Activated T-cell treated with anti-CD3 and anti-CD28 coated beads, Interleukin-2, amount 50 U/mL, for 1 hour (primary cell): ENCODE results near the gene PLEK2.

Source experiments
- DNase-seq: peaks from one replicate; pipeline ENCODE4 v3.0.0-alpha.2; 2020

Gene PLEK2

DNA sequence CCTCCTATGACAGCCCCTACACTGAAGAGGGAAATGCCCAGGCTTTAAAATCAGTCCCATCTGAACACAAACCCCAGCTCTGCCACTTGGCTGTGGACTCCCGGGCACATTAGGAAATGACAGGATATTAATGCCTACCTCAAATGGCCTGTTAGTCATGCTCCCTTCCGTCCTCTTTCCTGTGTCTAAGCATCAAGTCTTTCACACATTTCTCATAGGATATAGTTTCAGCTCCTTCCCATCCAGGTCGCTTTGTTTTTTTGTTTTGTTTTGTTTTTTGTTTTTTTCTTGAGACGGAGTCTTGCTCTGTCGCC, 16.1 kb downstream of the PLEK2 start:
- no peak for DNase-seq

GRCh38 chr14:67395086-67395875, 16.7 kb downstream of the PLEK2 start:
- no peak for DNase-seq

DNA sequence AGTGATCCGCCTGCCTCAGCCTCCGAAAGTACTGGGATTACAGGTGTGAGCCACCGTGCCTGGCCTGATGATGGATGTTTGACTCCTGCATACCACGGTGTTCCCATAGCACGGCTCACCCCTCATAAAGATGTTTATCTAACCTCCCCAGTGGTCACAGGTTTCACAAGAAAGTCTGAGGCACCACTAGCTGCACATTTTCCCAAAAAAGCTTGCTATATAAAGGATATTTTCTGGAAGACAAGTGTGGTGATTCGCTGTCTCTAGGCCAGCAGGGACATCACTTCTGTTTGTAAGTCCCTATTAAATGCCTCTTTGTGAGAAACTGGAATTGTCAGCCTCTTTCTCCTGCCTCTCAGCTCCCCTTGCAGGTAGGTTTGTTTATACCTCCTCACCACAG, 18.3 kb downstream of the PLEK2 start:
- no peak for DNase-seq

- no peak for DNase-seq
Observed at GRCh38 chr14:67392800-67393199, 19.2 kb downstream of the PLEK2 start.

- DNase-seq = no peak
Observed at GRCh38 chr14:67392123-67392522, 19.8 kb downstream of the PLEK2 start.

GRCh38 chr14:67391268-67391667, 20.7 kb downstream of the PLEK2 start:
- DNase-seq = no peak

- DNase-seq = no peak
Observed at GRCh38 chr14:67389811-67390534, 22.0 kb downstream of the PLEK2 start.

GRCh38 chr14:67389275-67389674, 22.7 kb downstream of the PLEK2 start:
- no peak for DNase-seq

DNA sequence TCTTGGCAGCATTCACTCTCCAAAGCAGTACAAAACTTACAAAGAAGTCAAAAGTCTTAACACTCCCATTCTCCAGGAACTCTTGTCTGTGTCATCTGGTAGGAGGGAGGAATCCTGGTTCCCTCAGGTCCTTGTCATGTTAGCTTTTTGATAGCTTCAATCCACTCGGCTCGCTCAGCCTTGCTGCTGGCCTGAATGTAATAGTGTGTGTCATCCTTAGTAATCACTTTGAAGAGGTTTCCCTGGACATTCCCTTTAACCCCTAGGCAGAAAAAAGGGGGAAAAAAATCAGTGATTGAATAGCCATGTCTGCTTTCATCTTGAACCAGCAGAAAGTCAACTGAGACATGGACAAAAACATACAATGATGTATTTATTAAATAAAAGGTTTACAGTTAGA, 24.8 kb downstream of the PLEK2 start:
- no peak for DNase-seq

- no peak for DNase-seq
Observed at GRCh38 chr14:67385618-67386017, 26.3 kb downstream of the PLEK2 start.

DNA sequence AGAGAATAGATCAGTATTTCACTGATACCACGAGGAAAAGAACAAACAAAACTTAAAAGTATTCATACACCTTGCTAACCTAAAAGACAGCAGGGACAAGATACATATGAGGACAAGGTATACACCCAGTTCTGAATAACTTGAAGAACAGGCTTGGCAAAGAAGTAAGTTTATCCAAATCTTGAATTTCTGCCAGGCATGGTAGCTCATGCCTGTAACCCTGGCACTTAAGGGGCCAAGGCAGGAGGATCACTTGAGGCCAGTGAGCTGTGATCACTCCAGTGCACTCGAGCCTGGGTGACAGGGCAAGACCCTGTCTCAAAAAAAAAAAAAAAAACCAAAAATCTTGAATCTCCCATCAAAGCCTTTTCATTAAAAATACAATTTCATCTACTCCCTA, 26.8 kb downstream of the PLEK2 start:
- DNase-seq = no peak

DNA sequence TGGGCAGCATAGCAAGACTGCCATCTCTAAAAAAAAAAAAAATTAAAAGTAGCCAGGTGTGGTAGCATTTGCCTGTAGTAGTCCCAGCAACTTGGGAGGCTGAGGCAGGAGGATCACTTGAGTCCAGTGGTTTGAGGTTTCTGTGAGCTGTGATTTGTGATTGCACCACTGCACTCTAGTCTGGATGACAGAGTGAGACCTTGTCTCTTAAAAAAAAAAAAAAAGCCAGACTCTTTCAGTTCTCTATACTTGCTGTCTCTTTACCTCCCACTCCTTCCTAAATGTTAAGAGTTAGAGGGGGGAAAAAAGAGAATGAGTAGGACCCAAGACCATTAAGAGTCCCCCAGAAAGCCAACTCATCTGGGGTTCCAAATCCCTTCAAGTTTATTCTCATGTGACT, 34.0 kb downstream of the PLEK2 start:
- DNase-seq = no peak

DNA sequence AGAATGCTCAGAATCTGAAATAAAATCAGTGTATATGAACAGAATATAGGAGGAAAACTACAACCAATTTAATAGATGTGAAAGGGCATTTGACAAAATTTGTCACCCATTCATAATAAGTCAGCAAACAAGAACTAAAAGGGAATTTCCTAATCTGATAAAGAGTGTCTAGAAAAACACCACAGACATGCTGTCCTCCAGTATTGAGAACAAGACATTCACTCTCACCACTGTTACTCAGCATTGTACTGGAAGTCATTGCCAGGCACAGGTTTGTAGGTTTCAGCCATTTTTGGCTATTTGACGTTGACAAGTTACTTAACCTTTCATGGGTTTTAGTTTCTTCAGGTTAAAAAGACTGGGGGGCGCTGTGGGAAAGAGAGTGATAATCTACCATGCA, 38.6 kb downstream of the PLEK2 start:
- no peak for DNase-seq

- DNase-seq = no peak
Observed at GRCh38 chr14:67372833-67373232, 39.1 kb downstream of the PLEK2 start.

- no peak for DNase-seq
Observed at GRCh38 chr14:67371247-67372148, 40.5 kb downstream of the PLEK2 start.

DNA sequence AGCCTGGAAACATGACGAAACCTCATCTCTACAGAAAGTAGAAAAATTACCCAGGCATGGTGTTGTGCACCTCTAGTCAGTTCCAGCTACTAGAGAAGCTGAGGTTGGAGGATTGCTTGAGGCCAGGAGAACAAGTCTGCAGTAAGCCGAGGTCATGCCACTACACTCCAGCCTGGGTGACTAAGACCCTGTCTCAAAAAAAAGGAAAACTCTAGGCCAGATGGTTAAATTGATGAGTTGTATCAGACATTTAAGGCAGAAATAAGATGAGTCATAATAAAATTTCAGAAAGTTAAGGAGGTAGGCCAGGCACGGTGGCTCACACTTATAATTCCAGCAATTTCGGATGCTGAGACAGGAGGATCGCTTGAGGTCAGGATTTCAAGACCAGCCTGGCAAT, 41.1 kb downstream of the PLEK2 start:
- no peak for DNase-seq

DNA sequence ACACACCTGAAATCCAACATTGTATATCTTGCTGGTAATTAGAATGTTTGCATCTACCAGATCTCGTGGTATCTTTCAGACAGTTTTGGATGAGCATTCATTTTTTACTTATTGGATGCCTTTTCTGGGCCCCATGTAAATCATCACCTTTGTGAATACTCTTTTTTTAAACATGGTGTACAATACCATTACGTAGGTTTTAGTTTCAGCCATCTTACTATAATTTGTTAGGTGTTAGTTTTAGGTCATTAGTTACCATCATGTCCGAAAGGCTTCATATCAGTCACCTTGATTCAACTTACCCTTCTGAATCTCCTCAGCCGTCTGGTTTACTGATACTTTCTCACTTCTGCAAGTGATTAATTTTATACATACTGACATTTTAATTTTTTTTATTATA, 46.5 kb downstream of the PLEK2 start:
- no peak for DNase-seq

- no peak for DNase-seq
Observed at GRCh38 chr14:67360470-67361206, 51.3 kb downstream of the PLEK2 start.

DNA sequence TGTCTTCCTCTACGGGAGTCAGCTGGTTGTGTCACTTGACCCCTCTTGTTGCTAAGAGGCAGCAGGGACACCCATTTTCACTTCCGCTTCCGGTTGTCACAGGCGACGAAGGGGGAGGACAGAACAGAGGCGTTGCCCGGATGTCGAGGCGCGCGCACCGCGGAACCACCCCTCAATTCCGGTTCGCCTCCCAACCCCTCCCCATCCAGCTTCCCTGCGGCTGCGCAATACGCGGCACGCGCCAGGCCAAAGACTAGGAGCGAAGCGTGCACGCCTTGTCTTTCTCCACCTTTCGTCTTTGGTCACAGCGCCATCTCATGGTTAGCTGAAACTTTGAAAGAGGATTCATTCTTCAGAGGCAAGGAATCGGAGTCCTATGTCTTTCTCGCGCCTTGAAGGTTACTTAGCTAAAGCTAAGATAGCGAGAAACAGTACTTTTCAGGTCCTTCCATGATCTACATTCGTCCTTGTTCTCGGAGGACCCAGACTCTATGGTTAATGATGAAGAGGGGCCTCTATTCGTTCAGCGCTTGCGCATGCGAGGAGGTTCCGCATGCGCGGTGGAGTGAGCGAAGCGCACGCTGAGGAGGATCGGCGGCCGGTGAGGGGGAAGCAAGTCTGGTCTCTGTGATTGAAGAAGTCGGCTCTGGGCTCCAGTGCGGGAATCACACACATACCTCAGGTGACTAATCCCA, 52.0 kb downstream of the PLEK2 start, which contains the start of the genes ATP6V1D and EIF2S1:
TSS of gene ATP6V1D (minus strand) at position 30 of the 695 bp plus-strand sequence. CDS start 106 bp downstream, outside the sequence.
TSS of gene EIF2S1 (plus strand) at position 554 of the 695 bp plus-strand sequence. CDS start 4,440 bp downstream, outside the sequence.
- DNase-seq = peak; percentile 99

DNA sequence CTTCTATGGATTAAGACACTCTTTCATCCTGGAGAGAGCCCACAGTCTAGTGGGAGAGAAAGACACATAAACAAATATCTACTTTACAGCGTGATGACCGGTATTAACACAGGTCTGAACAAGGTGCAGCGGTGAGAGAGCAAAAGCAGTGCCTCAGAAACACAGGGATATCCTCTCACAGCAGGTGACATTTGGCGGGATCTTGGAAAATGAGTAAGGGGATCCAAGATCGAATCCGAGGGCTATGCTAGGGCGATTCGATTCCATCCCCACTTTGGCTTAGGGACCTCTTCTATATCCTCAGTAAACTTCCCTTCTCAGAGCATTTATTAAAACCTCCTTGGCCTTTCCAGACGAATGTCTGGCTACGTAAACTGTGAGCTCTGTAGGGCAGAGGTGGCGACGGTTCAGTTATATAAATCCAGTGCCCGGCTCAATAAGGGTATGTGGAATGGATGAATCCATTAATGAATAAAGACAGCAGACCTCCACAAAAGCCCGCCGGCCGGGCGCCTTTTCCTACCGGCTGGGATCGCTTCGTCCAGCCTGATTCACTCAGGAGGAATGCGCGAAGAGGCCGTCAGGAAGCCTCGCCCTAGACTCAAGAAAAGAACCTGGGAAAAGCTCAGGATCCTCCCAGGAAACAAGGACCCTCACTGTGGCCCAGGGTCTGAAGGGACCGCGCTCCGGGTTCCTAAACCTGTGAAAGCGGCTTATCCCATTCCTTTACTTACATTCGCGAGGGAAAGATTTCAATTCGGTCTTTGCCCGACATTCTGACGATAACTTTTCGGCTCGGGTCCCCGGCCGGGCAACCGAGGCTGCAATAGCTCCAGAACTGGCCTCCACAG, 52.8 kb downstream of the PLEK2 start:
- no peak for DNase-seq

GRCh38 chr14:67357969-67358354, 54.0 kb downstream of the PLEK2 start:
- DNase-seq = no peak
